RWPE2 (cell line): Measurements from ENCODE around the gene PPM1E.

ENCODE experiments used
- ATAC-seq: fragments of 200-7000 bp; cut with Tn5 transposase; 3 replicates; pipeline ENCODE4 v1.9.1; 2021; ENCODE audit warnings: low read depth
- DNase-seq: peaks from one replicate; pipeline ENCODE4 v3.0.0-alpha.2; 2020; ENCODE audit warnings: low spot score
- H3K27ac ChIP-seq: fragments of 450-650 bp; 2 replicates; pipeline ENCODE4 v1.5.1; 2017; ENCODE audit warnings: mild to moderate bottlenecking; ENCODE audit not compliant: poor library complexity, severe bottlenecking
- H3K27me3 ChIP-seq: fragments of 250-450 bp; sonication (Bioruptor Pico); 2 replicates; pipeline ENCODE4 v1.5.1; 2021; ENCODE audit warnings: mild to moderate bottlenecking, moderate library complexity; ENCODE audit not compliant: insufficient read depth, poor library complexity, severe bottlenecking
- H3K36me3 ChIP-seq: fragments of 250-450 bp; sonication (Bioruptor Pico); 2 replicates; pipeline ENCODE4 v1.5.1; 2020; ENCODE audit warnings: low read depth, mild to moderate bottlenecking, moderate library complexity
- H3K4me1 ChIP-seq: fragments of 250-450 bp; sonication (Bioruptor Pico); 2 replicates; pipeline ENCODE4 v1.5.1; 2021; ENCODE audit warnings: mild to moderate bottlenecking, moderate library complexity; ENCODE audit not compliant: insufficient read depth, poor library complexity, severe bottlenecking
- H3K4me3 ChIP-seq: fragments of 250-450 bp; sonication (Bioruptor Pico); 2 replicates; pipeline ENCODE4 v1.5.1; 2021; ENCODE audit warnings: mild to moderate bottlenecking, moderate library complexity; ENCODE audit not compliant: severe bottlenecking
- H3K9me3 ChIP-seq: fragments of 250-450 bp; sonication (Bioruptor Pico); 2 replicates; pipeline ENCODE4 v1.5.1; 2021; ENCODE audit warnings: mild to moderate bottlenecking, moderate library complexity; ENCODE audit not compliant: severe bottlenecking
- CTCF ChIP-seq: fragments of 450-650 bp; IDR thresholded peaks from one replicate; pipeline ENCODE4 v1.5.1; 2017; ENCODE audit warnings: mild to moderate bottlenecking, moderate library complexity; ENCODE audit not compliant: poor library complexity, severe bottlenecking

The PPM1E gene

GRCh38 chr17:58755577-58756245 is at the start of gene PPM1E:
Gene PPM1E (plus strand): TSS chr17:58755854.
- no peaks in the 10 kb centered on the region for H3K9me3 ChIP-seq
- no peak for TF ChIP-seq CTCF
- DNase-seq (peak; percentile 58), ATAC-seq (peak; percentile 79)
- H3K4me3 ChIP-seq: peak within 1 kb of the TSS; percentile 44
- peaks cover 55% of the 10 kb centered on the region for H3K27me3 ChIP-seq
- no peak within 1 kb of the TSS for H3K27ac ChIP-seq
- H3K4me1 ChIP-seq: no peaks in the 10 kb centered on the region
- no peaks in the 10 kb centered on the region for H3K36me3 ChIP-seq

GRCh38 chr17:58706351-58707140 is 49.1 kb upstream of the PPM1E start:
- Histone ChIP-seq H3K36me3 (peaks cover 38% of the 10 kb centered on the region), H3K9me3 (no peaks in the 10 kb centered on the region), H3K4me1 (peaks cover 14% of the 10 kb centered on the region), H3K27me3 (no peaks in the 10 kb centered on the region), H3K27ac (no peak overlapping the region), H3K4me3 (no peak overlapping the region)
- TF ChIP-seq CTCF: no peak
- no peak for DNase-seq
- no peak for ATAC-seq

- H3K9me3 ChIP-seq: no peaks in the 10 kb centered on the region
- H3K27me3 ChIP-seq: no peaks in the 10 kb centered on the region
- peaks cover 32% of the 10 kb centered on the region for H3K36me3 ChIP-seq
- ATAC-seq (no peak), DNase-seq (no peak)
- H3K4me3 ChIP-seq: no peak overlapping the region
- no peaks in the 10 kb centered on the region for H3K4me1 ChIP-seq
- TF ChIP-seq CTCF: peak; percentile 90
- no peak overlapping the region for H3K27ac ChIP-seq
These were observed 44.6 kb upstream of the PPM1E start for GRCh38 chr17:58710948-58711552.

- no peaks in the 10 kb centered on the region for H3K4me1 ChIP-seq
- H3K36me3 ChIP-seq: peaks cover 32% of the 10 kb centered on the region
- H3K9me3 ChIP-seq: no peaks in the 10 kb centered on the region
- ATAC-seq (no peak), DNase-seq (no peak)
- no peak overlapping the region for H3K27ac ChIP-seq
- no peaks in the 10 kb centered on the region for H3K27me3 ChIP-seq
- no peak for TF ChIP-seq CTCF
- H3K4me3 ChIP-seq: no peak overlapping the region
These were observed 33.4 kb upstream of the PPM1E start for GRCh38 chr17:58722274-58722673.

- H3K27ac ChIP-seq: no peak overlapping the region
- DNase-seq (no peak), ATAC-seq (no peak)
- H3K27me3 ChIP-seq: no peaks in the 10 kb centered on the region
- no peaks in the 10 kb centered on the region for H3K9me3 ChIP-seq
- no peak for TF ChIP-seq CTCF
- H3K36me3 ChIP-seq: peaks cover 32% of the 10 kb centered on the region
- no peaks in the 10 kb centered on the region for H3K4me1 ChIP-seq
- H3K4me3 ChIP-seq: no peak overlapping the region
These were observed 33.0 kb upstream of the PPM1E start for GRCh38 chr17:58722696-58723095.
